Measurements from ENCODE around the gene TPX2. TPM values are rescaled to one million over a fixed set of nuclear protein-coding genes. Genes with fewer than 3 reads are reported as not detected.

The TPX2 gene
- total RNA-seq, 4 donors from 2014 or later, result 0.39 to 2.0 (median 0.82) TPM

- H3K4me3 ChIP-seq (replicated peaks in 1 of 3), result no peak overlapping the region
- H3K9me3 ChIP-seq, result no peaks in the 10 kb centered on the region
- no peaks in the 10 kb centered on the region for H3K27me3 ChIP-seq
- DNase-seq, result peak; percentile 92
- H3K4me1 ChIP-seq, result peaks cover 77 to 90% of the 10 kb centered on the region in 2 donors
- peaks cover 9% of the 10 kb centered on the region in 2 donors for H3K36me3 ChIP-seq
- 45% methylated on average over 5 of the region's 5 CpGs for WGBS, 2 donors
- TF ChIP-seq CTCF (IDR thresholded peaks at IDR 0.05) (no peak), POLR2A (IDR thresholded peaks at IDR 0.05) (peak in 1 of 2 donors; percentile 47)
- intact Hi-C loops (cut with DNase I), result no loop called here
- peak overlapping the region; percentile 98 to 100 (median 99) for H3K27ac ChIP-seq
Observed at GRCh38 chr20:31710423-31711108, 28.5 kb upstream of the TPX2 start.

GRCh38 chr20:31711179-31712111 is 27.6 kb upstream of the TPX2 start:
- Histone ChIP-seq H3K36me3 (peaks cover 8 to 9% of the 10 kb centered on the region in 2 donors), H3K9me3 (no peaks in the 10 kb centered on the region), H3K27ac (peak overlapping the region; percentile 98 to 100 (median 99)), H3K4me3 (replicated peaks in 1 of 3) (no peak overlapping the region), H3K27me3 (no peaks in the 10 kb centered on the region), H3K4me1 (peaks cover 75 to 90% of the 10 kb centered on the region in 2 donors)
- TF ChIP-seq POLR2A (IDR thresholded peaks at IDR 0.05) (peak in 1 of 2 donors; percentile 56), CTCF (IDR thresholded peaks at IDR 0.05) (no peak)
- DNase-seq, result no peak
- intact Hi-C loops (cut with DNase I), result no loop called here

GRCh38 chr20:31712112-31712553 is 27.0 kb upstream of the TPX2 start:
- H3K36me3 ChIP-seq, result peaks cover 4 to 5% of the 10 kb centered on the region in 2 donors
- TF ChIP-seq CTCF (IDR thresholded peaks at IDR 0.05) (no peak), POLR2A (IDR thresholded peaks at IDR 0.05) (no peak)
- peaks cover 78 to 92% of the 10 kb centered on the region in 2 donors for H3K4me1 ChIP-seq
- intact Hi-C loops (cut with DNase I), result no loop called here
- no peaks in the 10 kb centered on the region for H3K27me3 ChIP-seq
- H3K4me3 ChIP-seq (replicated peaks in 1 of 3), result no peak overlapping the region
- H3K9me3 ChIP-seq, result no peaks in the 10 kb centered on the region
- H3K27ac ChIP-seq, result peak overlapping the region; percentile 98 to 100 (median 99)
- 10 to 30% methylated on average over 5 of the region's 5 CpGs for WGBS, 2 donors
- peak; percentile 70 to 75 for DNase-seq

GRCh38 chr20:31712564-31713311 is 26.4 kb upstream of the TPX2 start:
- Histone ChIP-seq H3K4me3 (replicated peaks in 1 of 3) (peak overlapping the region in 1 of 3 donors; percentile 10), H3K4me1 (peaks cover 83 to 96% of the 10 kb centered on the region in 2 donors), H3K27me3 (no peaks in the 10 kb centered on the region), H3K9me3 (no peaks in the 10 kb centered on the region), H3K27ac (peak overlapping the region; percentile 98 to 100 (median 99)), H3K36me3 (peaks cover 0 to 3% of the 10 kb centered on the region in 2 donors)
- 13 to 19% methylated on average over 8 of the region's 8 CpGs for WGBS, 2 donors
- intact Hi-C loops (cut with DNase I), result no loop called here
- DNase-seq, result peak; percentile 95 to 96
- TF ChIP-seq CTCF (IDR thresholded peaks at IDR 0.05), result no peak
- TF ChIP-seq POLR2A (IDR thresholded peaks at IDR 0.05), result peak in 1 of 2 donors; percentile 62
